ENCODE data around the gene LACTBL1.

The LACTBL1 gene

GRCh38 chr1:22967833-22968232 lies 4.8 kb downstream of the LACTBL1 start:
- H3K9me3 ChIP-seq (ENCODE audit: severe bottlenecking): peaks cover 14% of the 10 kb centered on the region
- no peak for TF ChIP-seq CTCF (IDR thresholded peaks at IDR 0.05; ENCODE audit: low read depth, low read length)
- no peak overlapping the region for H3K27ac ChIP-seq
- no peaks in the 10 kb centered on the region for H3K27me3 ChIP-seq (ENCODE audit: insufficient read depth, low read depth, severe bottlenecking)
- H3K36me3 ChIP-seq: no peaks in the 10 kb centered on the region
- H3K4me3 ChIP-seq (ENCODE audit: low read depth, low read length): no peak overlapping the region
- no peak for DNase-seq

- Histone ChIP-seq H3K27ac (no peak overlapping the region), H3K36me3 (no peaks in the 10 kb centered on the region), H3K9me3 (ENCODE audit: severe bottlenecking) (peaks cover 14% of the 10 kb centered on the region), H3K4me3 (ENCODE audit: low read depth, low read length) (no peak overlapping the region), H3K27me3 (ENCODE audit: insufficient read depth, low read depth, severe bottlenecking) (no peaks in the 10 kb centered on the region)
- no peak for DNase-seq
- TF ChIP-seq CTCF (IDR thresholded peaks at IDR 0.05; ENCODE audit: low read depth, low read length): no peak
Observed at GRCh38 chr1:22966309-22966708, 6.4 kb downstream of the LACTBL1 start.

- H3K4me3 ChIP-seq (ENCODE audit: low read depth, low read length): no peak overlapping the region
- no peak for DNase-seq
- no peak overlapping the region for H3K27ac ChIP-seq
Observed at GRCh38 chr1:22963044-22963677, 9.5 kb downstream of the LACTBL1 start.

GRCh38 chr1:22962558-22962957 lies 10.1 kb downstream of the LACTBL1 start:
- Histone ChIP-seq H3K9me3 (ENCODE audit: severe bottlenecking) (peaks cover 14% of the 10 kb centered on the region), H3K27ac (no peak overlapping the region), H3K4me3 (ENCODE audit: low read depth, low read length) (no peak overlapping the region), H3K36me3 (no peaks in the 10 kb centered on the region), H3K27me3 (ENCODE audit: insufficient read depth, low read depth, severe bottlenecking) (no peaks in the 10 kb centered on the region)
- TF ChIP-seq CTCF (IDR thresholded peaks at IDR 0.05; ENCODE audit: low read depth, low read length): no peak
- DNase-seq: no peak

More at GRCh38 chr1:22963044-22963677, 9.5 kb downstream of the LACTBL1 start:
- Histone ChIP-seq H3K36me3 (no peaks in the 10 kb centered on the region), H3K9me3 (ENCODE audit: severe bottlenecking) (peaks cover 14% of the 10 kb centered on the region), H3K27me3 (ENCODE audit: insufficient read depth, low read depth, severe bottlenecking) (no peaks in the 10 kb centered on the region)
- no peak for TF ChIP-seq CTCF (IDR thresholded peaks at IDR 0.05; ENCODE audit: low read depth, low read length)

GRCh38 chr1:22959545-22960360 lies 12.9 kb downstream of the LACTBL1 start:
- H3K9me3 ChIP-seq (ENCODE audit: severe bottlenecking): no peaks in the 10 kb centered on the region
- no peak for TF ChIP-seq CTCF (IDR thresholded peaks at IDR 0.05; ENCODE audit: low read depth, low read length)
- no peak overlapping the region for H3K27ac ChIP-seq
- no peaks in the 10 kb centered on the region for H3K27me3 ChIP-seq (ENCODE audit: insufficient read depth, low read depth, severe bottlenecking)
- H3K4me3 ChIP-seq (ENCODE audit: low read depth, low read length): no peak overlapping the region
- H3K36me3 ChIP-seq: no peaks in the 10 kb centered on the region
- no peak for DNase-seq
